HS-5 (cell line): ENCODE data around the gene SEMA5B.
A peak's percentile ranks its signal among the peaks of the same experiment; 100 is the strongest.

Experiments used
- DNase-seq: peaks from one replicate; pipeline ENCODE4 v3.0.0-alpha.2; 2012; ENCODE audit warnings: low read depth

SEMA5B gene

DNA sequence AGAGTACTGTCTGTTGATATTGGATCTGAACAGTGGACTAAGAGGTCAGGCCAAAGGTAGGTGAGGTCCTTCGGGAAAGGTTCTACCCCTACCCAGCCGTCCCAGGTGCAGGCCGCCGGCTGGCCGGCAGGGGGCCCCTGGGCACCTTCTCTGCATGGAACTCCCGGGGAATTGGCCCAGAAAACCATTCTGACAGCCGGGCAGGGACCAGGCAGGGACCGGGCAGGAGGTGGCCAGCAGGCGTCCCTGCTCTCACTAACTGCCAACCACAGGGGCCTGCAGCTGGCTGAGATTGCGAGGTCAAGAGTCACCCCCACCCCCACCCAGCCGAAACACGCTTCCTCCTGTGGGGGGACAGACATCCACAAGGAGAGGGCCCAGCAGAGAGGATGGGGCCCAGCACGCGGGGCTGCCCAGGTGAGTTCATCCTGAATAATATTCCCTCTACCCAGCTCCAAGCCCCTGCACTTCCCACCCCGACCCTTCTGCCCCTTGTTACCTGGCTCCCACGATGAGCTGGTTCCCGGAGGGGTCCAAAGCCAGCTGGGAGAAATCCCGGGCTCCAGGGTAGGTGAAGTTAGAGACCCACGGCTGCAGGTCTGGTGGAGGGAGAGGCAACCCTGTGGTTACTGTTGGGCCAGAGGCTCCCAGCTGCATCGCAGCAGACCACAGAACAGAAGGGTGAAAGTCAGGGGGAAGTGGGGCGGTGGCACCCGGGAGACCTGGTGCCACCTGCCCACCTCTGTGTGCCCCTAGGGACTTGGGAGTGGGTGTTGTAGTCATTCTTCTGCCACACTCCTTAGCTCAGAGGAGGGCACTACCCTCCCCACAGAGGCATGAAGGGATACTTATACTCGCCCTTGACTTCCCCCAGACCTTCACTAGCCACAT, 84.4 kb downstream of the SEMA5B start:
- DNase-seq = no peak

DNA sequence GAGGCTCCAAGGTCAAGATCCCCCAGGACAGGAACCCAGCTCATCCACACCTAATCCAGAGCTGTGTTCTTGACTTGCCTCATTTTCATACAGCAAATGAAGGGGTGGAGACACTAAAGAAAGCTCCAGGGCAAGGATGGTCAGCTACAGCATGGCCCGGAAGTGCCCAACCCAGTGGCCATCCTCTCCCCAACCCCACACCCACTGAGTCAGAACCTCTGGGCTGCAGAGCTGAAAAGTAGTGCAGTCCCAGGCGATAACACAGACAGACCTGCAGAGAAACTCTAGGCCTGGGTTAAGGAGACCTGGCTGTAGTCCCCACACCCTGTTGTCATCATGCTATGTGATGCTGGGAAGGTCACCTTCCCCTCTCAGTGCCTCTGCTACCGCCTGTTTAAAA, 85.3 kb downstream of the SEMA5B start:
- DNase-seq = no peak

DNA sequence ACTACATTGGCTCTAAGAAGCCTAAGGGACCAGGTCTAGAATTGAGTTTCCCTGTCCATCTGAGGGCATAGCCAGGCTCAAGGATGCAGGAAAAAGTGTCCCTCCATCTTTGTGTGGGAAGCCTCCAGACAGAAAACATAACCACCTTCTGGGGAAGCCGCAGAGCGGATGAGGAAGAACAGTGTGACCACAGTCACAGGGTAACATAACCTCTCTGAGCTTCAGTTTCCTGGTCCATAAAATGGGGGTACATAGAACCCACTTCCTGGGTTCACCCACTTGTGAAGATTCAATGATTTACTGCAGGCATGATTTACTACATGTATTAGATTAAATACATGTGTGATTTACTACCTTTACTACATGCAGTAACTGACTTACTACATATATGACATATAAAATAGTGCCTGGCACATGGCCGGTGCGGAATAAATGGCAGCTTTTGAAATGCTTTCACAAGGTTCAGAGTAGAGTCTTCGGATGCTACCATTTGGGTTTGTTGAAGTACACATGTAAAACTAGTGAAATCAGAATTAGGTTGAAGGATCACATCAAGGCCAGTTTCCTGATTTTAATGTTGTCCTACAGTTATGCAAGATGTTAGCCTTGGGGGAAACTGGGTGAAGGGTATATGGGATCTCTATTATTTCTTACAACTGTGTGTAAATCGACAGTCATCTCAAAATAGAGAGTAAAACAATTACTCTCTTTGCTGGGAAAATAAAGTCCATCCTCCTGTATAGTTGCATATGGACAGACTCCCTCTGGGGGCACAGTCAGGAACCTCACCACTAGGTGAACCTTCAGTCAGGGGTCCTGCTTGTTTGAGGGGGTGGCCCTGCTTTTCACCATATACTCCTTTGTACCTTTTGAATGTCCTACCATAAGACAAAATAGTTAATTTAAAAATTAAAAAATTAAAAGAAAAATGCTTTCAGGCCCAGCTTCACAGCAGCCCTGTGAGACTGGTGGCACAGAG, 86.0 kb downstream of the SEMA5B start:
- no peak for DNase-seq

DNA sequence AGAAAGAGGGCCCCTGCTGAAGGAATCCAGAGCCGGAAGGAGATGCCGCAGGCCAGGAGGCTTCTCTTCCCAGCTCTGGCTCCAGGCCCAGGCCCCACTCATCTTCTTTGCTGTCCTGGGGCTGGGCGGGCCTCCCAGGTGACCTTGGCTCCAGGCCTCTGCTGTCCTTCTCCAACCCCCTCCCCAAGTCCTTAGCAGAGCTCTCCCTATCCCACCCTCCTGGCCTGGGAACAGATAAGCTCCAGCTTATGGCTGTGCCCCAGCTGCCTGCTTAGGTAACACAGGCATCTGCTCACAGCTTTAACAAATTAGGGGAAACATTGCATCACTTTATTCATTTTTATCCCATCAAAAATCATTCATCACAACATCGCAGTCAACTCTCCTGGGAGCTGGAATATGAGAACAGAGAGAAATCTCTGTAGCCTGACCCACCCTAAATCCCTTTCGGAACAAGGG, 86.9 kb downstream of the SEMA5B start:
- DNase-seq = no peak

DNA sequence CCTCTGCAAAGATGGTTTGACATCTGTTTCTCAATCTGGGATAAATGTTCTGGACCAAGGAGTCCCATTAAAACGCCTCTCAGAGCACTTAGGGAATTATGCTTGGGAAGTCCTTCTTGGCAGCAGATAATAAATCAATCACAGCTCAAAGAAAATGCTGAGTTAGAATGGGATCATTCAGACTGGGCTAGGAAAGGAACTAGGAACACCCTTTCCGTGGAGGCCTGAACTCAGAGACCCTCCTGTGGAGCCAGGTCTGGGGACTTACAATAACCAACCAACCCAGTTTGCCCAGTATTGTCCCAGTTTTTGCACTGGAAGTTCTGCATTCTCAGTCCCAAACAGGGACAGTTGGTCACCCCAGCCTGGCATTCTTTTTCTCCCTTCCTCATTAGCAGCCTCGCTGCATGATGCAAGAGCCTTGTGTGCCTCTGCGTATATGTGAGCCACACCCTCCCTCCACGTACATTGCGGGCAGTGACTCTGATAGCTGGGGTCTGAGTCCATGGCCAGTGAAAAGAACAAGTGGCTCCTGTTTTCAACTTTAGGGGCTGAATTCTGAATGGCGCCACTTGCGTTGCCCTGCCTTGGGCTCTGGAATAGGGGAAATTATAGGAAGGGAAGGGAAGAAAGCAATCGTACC, 88.7 kb downstream of the SEMA5B start:
- no peak for DNase-seq

DNA sequence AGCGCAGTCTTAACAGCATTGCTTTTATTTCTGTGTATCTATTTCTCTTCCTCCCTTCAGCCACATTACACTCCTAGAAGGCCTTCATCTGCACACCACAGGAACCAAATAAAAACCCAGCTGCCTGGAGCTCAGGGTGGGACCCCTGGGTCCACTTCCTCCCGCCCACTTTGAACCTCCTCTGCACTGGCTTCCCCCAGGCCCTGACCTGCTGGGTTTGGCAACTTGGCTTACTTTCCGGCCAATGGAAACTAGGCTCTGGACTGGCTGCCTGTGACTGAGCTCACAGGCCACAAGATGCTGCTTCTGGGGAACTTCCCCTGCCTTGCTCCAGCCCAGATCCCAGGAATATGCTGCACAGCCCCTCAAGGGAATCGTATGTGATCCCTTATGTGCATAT, 89.8 kb downstream of the SEMA5B start:
- DNase-seq = no peak

DNA sequence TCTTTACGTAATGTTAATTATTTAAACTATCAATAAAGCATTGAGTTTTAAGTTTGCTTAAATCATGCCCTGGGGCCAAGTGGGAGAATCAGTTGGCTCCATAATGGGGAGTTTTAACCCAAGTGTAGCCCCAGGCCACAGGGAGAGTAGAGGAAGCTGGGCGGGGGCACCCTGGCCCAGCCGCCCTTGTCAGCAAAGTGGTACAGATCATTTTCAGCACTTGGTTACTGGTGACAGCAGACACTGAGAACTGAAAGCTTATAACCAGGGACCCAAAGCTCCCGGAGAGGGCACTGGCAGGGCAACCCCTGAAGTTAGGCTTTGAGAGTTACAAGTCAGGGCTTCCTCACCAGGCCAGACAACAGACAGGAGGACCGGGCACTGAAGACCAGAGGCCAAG, 90.6 kb downstream of the SEMA5B start:
- no peak for DNase-seq

DNA sequence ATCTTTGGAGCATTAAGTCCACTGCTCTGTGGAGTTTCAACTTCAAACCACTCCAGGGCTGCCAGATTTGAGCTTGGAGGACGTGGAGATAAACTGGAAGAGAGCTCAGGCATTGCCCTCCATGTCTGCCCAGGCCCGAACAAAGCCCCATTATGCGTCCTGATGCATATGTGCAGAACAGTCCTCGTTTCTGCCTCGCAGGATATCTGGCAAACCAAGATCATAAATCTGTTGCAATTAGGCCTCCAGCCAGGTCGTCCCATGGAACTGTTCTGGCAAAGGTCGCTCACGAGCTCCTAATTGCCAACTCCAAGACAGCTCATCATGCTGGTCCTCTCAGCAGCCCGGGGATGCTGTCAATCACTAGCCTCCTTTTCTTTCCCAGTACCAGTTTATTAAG, 91.2 kb downstream of the SEMA5B start:
- no peak for DNase-seq

DNA sequence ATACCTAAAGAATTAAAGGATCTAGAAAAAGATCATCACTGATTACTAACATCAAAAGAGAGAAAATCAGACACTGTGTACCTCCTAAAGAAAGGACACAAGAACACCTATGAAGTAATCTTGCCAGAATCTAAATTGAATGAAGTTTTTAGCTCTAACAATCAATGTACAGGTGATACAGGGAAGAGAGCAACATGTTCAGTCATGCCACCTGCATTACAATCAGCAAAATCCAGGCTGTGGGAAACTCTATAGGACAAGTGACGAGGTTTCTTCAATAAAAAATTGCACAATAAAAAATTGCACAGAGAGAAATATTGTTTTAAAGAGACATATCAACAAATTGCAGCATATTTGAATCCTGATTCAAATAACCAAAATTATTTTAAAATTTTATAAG, 93.3 kb downstream of the SEMA5B start:
- no peak for DNase-seq

DNA sequence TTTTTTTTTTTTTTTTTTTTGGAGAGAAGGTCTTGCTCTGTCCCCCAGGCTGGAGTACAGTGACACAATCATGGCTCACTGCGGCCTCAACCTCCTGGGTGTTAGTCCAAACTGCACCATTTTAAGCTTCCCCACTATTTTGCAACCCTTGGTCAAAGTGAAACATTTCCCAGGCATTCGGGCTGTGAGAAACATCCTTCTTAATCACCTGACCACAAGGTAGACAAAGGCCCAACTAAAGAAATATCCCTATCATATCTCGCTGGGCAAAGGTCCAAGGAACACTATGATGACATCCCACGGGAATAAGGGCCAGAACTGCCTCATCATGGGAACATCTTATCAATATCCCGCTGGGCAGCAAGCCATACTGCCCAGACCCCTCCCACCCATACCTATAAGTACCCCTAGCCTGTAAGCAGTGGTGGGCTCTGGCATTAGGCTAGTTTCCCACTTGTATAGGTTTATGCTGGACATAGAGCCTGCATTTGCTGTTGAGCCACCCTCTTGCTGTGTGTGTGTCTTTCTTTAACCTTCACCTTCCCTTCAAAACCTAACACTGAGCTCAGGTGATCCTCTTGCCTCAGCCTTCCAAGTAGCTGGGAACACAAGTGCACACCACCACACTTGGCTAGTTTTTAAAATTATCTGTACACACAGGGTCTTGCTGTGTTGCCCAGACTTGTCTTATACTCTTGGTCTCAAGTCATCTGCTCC, 95.2 kb downstream of the SEMA5B start:
- DNase-seq = peak; percentile 46

DNA sequence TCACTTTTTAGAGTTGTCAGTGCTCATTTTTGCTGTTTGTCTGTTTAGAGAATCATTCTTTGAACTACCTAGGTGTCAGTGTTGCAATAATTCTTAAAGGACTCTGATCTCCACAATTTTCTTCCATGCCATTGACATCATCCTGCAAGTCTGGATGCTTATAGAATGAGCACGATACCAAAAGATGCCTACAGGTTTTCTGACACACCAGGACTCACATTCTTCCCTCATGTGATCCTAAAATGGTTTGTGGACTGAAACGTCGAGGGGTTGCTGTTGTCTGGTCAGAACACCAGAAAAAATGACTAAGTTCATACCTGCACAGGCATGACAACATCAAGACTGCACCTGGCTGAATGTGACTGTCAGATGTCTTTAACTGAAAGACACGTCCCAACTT, 95.9 kb downstream of the SEMA5B start:
- DNase-seq = no peak

DNA sequence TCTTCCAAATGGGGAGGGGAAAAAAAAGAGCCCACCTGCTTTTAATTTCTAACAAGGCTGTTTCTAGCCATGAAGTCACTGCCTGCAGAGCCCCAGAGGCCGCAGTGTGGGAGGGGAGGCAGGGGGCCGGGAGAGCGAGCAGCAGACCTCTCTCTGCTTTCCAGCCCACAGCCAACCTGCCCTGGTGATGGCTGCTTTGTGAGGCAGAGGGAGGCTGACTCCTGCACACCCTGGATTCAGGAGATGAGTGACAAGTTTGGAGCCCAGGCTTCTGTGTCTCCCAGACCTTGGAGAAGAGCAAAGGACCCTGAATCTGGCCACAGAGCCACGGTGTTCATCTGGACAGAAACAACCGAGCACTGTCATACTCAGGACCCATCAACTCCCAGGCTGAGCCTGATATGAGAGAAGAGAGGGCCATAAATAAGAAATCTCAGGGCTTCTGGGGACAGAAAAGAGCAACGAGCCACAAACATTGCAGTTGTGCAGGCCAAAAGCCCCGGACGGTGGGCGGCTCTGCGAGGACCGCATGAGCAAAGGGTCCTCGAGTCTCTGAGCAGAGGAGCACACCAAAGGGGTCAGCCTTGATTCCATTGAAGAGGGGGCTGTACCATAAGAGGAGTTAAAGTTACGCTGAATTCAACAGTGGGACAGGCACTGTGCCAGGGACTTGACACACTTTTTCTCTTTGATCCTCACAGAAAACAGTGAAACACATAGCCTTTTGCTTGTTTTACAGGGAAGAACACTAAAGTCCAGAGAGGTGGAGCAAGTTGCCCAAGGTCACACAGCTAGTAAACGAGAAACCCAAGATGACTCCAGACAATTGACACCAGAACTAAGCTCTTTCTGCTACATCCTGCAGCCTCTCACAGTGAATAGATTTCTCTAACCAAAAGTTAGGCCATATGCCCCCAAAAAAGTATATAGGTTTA, 97.2 kb downstream of the SEMA5B start:
- DNase-seq = no peak

DNA sequence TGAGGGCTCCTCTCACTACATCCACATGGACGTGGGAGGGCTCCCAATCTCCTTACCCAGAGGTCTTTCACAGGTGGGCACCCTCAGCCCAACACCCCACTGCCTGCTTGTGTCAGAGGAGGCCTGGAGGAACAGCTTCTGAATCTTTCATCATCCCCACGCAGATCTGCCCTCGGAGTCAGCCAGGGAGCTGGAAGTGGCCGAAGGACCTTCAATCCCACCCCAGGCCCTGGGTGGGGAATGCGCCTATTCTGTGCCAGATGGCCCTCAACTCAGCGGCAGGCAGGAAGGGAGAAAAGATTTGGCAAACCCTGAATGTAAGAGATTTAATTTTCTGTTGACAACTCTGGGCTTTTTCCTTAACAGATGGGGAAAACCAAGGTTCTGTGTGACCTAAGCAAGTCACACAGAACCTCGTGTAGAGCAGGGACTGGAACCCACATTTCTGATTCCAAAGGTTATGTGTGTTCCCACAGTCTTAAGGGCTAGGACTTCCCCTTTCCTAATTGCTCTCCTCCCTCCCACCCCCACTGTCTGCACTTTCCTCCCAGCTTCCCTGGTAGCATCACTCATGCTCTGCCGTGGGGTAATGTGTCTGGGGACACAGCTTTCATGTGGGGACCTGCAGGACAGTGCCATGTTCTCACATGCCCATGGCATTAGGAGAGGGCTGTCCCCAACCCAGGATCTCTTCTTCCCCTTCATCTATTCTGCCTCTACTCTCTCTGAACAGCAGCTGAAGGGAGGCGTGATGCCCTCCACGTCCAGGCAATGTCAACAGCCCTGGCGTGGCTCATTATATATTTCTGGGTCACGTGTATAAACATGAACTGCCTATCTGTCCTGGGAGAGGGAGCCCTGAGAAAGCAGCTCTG, 98.1 kb downstream of the SEMA5B start:
- no peak for DNase-seq

DNA sequence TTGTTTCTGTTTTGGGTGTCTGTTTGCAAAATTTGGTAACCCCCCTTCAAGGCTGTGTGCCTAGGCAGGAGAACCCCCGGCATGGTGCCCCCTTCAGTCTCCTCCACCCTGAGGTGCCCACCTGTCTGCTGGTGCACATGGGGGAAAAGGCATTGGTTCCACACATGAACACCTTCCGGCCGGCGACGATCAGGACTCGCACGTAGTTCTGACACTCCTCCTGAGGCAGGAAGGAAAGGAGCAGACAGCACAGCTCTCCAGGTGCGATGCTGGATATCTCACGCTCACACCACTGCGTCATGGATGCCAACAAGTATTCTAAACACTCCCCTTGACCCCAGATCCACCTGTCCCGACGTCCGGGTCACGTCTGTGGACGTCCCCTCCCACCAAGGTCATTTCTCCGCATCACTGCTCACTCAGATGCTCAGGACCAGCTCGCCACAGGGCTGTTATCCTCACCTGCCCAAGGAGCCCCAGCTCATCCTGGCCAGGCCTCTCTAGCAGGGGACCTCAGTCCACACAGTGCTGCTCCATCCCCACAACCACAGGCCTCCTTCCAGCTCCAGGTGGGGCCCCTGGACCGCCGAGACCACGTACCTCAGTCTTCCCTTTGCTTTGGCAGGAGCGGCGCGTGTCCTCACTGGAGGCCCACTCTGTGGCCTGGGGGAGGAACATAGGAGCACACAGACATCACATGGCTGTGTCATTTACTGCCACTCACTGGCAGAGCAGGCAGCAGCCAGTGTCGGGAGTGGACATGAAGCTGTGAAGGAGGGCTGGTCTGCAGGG, 99.0 kb downstream of the SEMA5B start:
- no peak for DNase-seq

DNA sequence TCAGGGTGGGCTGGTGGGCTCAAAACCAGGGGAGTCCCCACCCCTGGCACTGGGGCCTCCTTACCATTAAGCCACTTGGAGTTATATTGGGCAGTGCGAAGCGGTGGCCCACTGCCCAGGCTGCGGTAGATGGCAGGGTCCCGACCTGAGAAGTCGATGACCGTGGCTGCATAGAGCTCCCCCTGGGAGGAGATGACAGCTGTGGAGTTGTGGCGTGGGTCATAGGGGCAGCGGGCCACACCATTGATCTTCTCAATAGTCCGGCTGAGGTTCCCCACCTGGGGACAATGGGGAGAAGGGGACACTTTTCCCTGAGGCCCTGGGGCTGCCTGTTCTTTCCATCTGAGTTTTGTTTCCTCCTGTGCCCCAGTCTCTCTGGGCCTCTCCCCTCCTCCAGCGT, 99.8 kb downstream of the SEMA5B start:
- no peak for DNase-seq

DNA sequence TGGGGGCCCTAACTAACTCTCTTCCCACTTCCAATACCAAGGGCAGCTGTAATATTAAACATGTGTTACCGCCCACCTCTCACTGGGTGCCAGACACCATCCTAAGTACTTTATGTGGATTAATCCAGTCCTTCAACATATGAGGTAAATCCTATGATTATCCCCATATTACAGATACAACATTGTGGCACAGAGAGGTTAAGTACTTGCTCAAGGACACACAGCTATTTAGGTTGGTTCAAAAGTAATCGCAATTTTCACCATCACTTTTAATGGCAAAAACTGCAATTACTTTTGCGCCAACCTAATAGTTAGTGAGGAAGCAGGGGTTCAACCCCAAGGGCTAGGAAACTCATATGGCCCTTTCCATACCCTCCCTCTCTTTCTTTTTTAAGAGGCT, 100.8 kb downstream of the SEMA5B start:
- no peak for DNase-seq

DNA sequence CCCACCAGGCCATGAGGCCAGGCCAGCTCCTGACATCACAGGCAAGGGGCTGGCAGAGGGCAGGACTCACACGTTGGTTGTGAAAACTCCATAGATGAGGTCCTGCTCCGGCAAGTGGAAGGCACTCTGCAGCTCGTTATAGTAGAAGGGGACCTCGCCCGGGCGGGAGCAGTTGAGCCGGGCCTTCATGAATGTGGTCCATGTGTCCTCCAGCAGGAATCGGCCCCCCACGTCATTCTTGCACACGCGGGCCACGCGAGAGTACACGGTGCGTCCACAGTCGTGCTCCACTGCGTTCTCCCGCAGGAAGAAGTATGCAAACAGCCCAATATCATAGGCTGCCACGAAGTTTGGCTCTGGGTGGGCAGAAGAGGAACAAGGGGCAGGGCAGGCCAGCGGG, 101.2 kb downstream of the SEMA5B start:
- no peak for DNase-seq

DNA sequence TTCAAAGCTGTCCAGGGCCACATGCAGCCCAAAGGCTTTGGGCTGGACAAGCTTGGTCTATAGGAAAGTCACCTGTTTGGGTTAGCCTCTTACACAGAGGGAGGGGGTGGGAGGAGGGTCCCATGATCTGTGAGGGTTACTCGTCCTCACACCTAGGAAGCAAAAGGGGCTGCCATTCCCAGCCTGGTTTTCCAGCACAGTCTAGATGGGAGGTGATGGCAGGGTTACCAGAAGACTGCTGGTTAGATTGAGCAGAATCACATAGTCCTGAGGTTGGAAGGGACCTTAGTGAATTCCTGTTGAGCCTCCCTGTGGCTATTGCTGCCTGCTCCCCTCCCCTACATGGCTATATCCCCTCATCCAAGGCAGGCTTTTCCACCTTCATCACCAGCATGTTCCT, 101.8 kb downstream of the SEMA5B start:
- no peak for DNase-seq

DNA sequence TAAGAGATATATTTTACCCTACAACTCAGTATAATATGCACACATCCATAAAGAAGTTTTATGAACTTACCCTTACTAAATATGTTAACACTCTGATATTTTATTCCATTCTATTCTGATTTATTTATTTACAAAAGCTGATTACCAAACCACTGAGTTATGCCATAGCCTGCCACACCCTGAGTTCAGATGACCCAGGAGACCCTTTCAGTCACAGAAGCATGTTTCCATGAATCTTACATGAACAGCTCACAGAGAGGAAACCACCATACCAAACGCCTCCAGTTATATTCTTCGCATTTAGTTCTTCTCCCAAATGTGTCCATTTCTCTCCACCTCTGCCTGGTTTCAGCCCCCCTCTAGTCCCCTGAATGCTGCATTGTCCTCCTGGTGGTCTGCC, 103.5 kb downstream of the SEMA5B start:
- no peak for DNase-seq
